NCI-H1417 (cell line): ENCODE measurements around the gene GPR83.
A peak's percentile ranks its signal among the peaks of the same experiment; 100 is the strongest.
"Not testable (repeated sequence)": the region's sequence is repeated elsewhere in the genome, so short reads cannot be mapped to it uniquely, and the experiment has no call there.

Source experiments
- DNase-seq, 3 experiments: peaks; one replicate each; lab custom pipeline; 2025; lab: John Stamatoyannopoulos, UW

The GPR83 gene

DNA sequence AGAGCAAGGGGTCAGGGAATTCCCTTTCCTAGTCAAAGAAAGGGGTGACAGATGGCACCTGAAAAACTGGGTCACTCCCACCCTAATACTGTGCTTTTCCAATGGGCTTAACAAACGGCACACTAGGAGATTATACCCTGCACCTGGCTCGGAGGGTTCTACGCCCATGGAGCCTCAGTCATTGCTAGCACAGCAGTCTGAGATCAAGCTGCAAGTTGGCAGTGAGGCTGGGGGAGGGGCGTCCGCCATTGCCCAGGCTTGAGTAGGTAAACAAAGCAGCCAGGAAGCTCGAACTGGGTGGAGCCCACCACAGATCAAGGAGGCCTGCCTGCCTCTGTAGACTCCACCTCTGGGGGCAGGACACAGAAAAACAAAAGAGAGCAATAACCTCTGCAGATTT, 30.6 kb downstream of the GPR83 start:
- peak in 1 of 3 experiments; percentile 16 for DNase-seq

DNA sequence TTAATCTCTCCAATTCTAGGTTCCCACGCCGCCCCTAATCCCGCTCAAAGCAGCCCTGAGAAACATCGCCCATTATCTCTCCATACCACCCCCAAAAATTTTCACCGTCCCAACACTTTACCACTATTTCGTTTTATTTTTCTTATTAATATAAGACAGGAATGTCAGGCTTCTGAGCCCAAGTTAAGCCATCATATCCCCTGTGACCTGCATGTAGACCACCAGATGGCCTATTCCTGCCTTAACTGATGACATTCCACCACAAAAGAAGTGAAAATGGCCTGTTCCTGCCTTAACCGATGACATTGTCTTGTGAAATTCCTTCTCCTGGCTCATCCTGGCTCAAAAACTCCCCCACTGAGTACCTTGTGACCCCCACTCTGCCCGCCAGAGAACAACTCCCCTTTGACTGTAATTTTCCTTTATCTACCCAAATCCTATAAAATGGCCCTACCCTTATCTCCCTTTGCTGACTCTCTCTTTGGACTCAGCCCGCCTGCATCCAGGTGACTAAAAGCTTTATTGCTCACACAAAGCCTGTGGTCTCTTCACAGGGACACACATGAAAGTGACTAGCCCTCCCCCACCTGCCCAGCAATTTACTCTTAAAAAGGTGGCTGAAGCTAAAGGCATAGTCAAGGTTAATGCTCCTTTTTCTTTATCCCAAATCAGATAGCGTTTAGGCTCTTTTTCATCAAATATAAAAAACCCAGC, 50.2 kb downstream of the GPR83 start:
- DNase-seq: not testable (repeated sequence)

DNA sequence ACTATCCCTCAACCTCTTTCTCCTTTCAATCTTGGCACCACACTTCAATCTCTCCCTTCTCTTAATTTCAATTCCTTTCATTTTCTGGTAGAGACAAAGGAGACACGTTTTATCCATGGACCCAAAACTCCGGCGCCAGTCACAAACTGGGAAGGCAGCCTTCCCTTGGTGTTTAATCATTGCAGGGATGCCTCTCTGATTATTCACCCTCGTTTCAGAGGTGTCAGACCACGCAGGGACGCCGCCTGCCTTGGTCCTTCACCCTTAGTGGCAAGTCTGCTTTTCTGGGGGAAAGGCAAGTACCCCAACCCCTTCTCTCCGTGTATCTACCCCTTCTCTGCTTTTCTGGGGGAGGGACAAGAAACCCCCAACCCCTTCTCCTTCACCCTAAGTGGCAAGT, 54.9 kb downstream of the GPR83 start:
- not testable (repeated sequence) for DNase-seq

DNA sequence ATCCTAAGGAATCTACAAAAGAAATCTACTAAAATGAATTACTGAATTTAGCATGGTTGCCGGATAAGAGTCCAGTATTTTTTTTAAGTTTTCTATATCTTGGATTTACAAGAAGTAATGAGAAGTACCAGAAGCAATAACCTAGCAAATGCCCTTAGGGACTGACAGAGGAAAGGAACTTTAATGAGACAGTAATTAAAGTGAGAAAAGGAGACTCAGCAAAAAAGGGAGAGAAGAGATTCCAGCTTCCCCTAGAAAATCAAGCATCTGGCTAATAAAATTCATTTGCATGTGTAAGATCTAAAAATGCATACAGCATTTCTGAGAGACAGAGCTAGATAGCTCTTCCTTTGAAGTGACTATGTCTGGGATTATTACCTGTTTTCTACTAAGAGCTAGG, 57.7 kb downstream of the GPR83 start:
- no peak for DNase-seq

DNA sequence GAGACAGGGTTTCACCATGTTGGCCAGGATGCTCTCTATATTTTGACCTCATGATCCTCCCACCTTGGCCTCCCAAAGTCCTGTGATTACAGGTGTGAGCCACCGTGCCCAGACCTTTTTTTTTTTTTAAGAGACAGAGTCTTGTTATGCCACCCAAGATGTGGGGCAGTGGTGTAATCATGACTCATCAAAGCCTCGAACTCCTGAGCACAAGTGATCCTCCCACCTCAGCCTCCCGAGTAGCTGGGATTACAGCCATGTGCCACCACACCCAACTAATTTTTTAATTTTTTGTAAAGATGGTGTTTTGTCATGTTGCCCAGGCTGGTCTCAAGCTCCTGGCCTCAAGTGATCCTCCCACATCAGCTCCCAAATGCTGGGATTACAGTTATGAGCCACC, 59.0 kb downstream of the GPR83 start:
- no peak for DNase-seq

DNA sequence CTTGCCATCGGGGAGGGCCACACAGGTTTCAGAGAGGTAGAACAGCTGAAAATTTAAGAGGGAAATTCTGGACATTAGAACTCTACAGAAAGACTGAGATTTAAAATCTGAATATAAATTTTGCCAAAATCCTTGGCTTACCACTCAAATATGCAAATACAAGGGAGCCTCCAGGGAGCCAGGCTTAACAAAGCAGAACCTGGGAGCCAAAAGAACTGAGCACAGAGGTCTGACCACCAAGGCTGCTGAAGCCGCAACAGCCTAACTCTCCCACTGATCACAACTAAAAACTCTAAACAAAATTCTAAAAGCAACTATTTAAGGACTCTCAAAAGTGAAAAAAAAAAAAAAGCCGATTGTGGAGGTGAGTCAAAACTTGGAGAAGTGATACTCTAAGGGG, 62.6 kb downstream of the GPR83 start:
- no peak for DNase-seq

DNA sequence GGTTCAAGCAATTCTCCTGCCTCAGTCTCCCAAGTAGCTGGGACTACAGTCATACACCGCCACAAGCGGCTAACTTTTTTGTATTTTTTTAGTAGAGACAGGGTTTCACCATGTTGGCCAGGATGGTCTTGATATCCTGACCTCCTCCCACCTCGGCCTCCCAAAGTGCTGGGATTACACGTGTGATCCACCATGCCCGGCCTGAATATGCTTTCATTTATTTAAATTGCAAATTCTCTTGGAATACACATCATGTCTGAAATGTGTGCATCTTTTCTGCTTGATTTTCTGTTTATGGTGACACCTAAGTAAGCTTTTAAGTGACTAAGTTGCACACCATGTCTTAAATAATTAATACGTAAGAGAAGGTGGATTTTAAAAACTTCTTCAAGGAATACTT, 65.2 kb downstream of the GPR83 start:
- no peak for DNase-seq

DNA sequence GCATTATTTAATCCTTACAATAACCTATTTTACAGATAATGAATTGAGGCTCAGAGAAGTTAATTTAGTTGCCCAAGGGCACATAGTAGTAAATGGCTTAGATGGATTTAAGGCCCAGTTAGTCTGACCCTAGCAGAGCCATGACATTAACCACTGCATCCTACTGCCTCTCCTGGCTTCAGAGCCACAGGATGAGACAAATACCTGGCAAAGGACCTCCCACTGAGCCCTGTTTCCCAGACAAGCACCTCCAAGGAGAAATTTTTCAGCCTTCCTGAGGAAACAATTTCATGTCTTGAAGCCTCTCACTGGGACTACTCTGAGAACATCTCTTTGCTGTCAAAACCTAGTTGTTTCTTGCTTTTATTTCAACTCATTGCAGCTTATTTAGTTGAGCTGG, 68.4 kb downstream of the GPR83 start:
- DNase-seq: no peak

DNA sequence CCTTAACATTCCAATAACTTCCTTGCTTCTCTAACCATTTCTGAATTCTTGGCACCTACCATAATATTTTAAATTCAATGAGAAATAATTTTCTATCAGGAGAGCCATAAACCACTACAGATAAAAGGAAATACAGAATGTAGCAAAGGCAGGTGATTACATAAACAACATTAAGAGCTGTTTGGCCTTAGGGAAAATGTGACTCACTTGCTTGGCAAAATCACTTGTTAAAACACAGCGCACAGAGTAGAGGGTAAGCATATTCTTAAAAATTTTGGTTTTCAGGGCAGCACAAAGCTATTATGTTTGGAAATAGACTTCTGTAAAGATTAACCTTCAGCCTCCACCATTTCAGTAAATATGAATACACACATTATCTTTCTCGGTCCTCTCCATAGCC, 70.4 kb downstream of the GPR83 start:
- DNase-seq: peak in 1 of 3 experiments; percentile 32

DNA sequence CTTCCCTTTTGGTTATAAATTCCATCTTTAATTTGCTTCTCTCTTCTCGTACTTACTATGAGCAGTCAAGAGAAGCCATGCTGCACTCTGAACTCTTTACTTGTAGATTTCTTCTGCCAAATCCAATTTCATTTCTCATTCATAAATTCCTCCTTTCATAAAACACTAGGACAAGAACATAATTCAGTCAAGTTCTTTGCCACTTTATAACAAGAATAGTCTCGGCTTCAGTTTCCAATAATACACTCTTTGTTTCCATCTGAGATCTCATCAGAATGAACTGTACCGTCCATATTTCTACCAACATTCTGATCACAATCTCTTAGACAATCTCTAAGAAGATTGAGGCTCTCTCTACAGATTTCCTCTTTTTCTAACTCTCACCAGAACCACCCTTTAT, 71.7 kb downstream of the GPR83 start:
- DNase-seq: no peak

DNA sequence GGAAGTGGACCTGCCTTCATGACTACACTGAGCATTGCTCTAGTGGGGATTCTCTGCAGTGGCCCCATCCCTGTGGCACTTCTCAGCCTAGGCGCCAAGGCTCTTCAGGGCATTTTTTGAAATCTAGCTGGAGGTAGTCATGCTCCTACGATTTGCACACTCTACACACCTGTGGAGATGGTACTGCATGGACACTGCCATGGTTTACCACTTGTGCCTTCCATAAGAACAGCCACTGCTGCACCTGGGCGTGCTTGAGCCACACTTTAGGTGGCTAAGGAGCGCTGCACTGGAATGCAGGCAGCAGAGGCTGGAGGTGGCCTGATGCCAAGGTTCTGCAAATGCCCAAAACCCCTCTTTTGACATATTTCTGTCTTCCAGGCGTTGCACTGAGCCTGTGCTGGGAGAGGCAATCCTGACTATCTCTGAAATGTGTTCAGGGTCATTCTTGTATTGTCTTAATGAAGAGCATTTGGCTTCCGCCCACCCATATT, 72.6 kb downstream of the GPR83 start:
- DNase-seq: no peak
